ACC112 (cell line): ENCODE measurements around the gene PCBD1.
"Not testable (repeated sequence)": the region's sequence is repeated elsewhere in the genome, so short reads cannot be mapped to it uniquely, and the experiment has no call there.

Experiments used
- H2AFZ ChIP-seq: fragments of 200-600 bp; sonication (generic); one replicate; pipeline ENCODE4 v1.6.0; 2017; ENCODE audit warnings: antibody characterized with exemption, low read length; ENCODE audit not compliant: unreplicated experiment
- H3K27ac ChIP-seq: fragments of 200-600 bp; sonication (generic); 2 replicates; pipeline ENCODE4 v1.5.1; 2014; ENCODE audit warnings: low read depth, mild to moderate bottlenecking, antibody characterized with exemption, low read length, moderate library complexity
- H3K27me3 ChIP-seq: fragments of 200-600 bp; sonication (generic); 2 replicates; pipeline ENCODE4 v1.6.1; 2014; ENCODE audit warnings: mild to moderate bottlenecking, antibody characterized with exemption, low read length, moderate library complexity, mixed read lengths; ENCODE audit not compliant: insufficient read depth
- H3K36me3 ChIP-seq: fragments of 200-600 bp; sonication (generic); 2 replicates; pipeline ENCODE4 v1.6.1; 2016; ENCODE audit warnings: mild to moderate bottlenecking, antibody characterized with exemption, low read length, moderate library complexity, mixed read lengths; ENCODE audit not compliant: insufficient read depth
- H3K4me1 ChIP-seq: fragments of 200-600 bp; sonication (generic); one replicate; pipeline ENCODE4 v1.6.1; 2016; ENCODE audit warnings: low read length, mixed read lengths; ENCODE audit not compliant: insufficient read depth, unreplicated experiment, control insufficient read depth
- H3K4me3 ChIP-seq: fragments of 200-600 bp; sonication (generic); 2 replicates; pipeline ENCODE4 v1.5.1; 2014; ENCODE audit warnings: mild to moderate bottlenecking, low read depth, low read length
- H3K79me2 ChIP-seq: fragments of 200-600 bp; sonication (generic); one replicate; pipeline ENCODE4 v1.6.0; 2016; ENCODE audit warnings: low read length; ENCODE audit not compliant: control insufficient read depth, unreplicated experiment, insufficient read depth

PCBD1 gene

DNA sequence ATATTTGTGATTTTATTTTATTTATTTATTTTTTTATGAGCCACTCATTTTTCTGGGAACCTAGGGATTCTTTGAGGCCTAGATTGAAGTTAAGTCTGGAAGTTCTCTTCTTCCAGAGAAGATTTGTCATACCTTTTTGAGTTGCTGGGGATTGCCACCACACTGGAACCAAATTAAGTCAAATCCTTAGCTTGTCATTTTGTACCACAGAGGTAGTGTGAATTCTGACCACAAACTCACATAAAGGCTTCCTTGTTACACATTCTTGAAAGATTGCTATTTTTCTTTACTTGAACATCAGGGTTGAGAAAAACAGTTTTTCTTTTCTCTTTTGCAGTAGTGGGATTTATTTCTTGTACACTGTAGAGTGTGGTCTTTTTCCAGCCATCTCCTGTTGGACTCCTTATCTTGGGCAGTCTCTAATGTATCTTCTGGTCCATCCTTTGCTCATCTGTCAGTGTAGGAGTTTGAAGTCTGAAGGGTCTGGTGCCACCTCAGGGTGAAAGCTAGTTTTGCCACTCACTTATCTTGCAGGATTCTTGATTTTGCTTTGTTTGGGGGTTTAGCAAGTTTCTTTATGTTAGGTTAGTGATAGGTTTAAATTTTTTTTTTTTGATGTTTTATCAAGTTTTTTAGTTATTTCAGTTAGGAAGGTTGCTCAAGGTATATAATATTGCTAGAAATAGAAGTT, 24.8 kb downstream of the PCBD1 start:
- no peak overlapping the region for H2AFZ ChIP-seq
- H3K27me3 ChIP-seq = no peaks in the 10 kb centered on the region
- no peaks in the 10 kb centered on the region for H3K79me2 ChIP-seq
- H3K36me3 ChIP-seq = no peaks in the 10 kb centered on the region; the same call in 1 of the 2 replicates
- H3K4me1 ChIP-seq = no peaks in the 10 kb centered on the region
- H3K27ac ChIP-seq = no peak overlapping the region
- no peak overlapping the region for H3K4me3 ChIP-seq

DNA sequence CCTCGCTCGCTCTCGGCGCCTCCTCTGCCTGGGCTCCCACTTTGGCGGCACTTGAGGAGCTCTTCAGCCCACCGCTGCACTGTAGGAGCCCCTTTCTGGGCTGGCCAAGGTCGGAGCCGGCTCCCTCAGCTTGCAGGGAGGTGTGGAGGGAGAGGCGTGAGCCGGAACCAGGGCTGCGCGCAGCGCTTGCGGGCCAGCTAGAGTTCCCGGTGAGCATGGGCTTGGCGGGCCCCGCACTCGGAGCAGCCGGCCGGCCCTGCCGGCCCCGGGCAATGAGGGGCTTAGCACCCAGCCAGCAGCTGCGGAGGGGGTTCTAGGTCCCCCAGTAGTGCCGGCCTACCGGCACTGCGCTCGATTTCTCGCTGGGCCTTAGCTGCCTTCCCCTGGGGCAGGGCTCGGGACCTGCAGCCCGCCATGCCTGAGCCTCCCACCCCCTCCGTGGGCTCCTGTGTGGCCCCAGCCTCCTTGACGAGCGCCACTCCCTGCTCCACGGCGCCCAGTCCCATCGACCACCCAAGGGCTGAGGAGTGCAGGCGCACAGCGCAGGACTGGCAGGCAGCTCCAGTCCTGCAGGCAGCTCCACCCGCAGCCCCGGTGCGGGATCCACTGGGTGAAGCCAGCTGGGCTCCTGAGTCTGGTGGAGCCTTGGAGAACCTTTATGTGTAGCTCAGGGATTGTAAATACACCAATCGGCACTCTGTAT, 26.7 kb downstream of the PCBD1 start:
- H3K36me3 ChIP-seq, H3K4me1 ChIP-seq, H2AFZ ChIP-seq: not testable (repeated sequence)

DNA sequence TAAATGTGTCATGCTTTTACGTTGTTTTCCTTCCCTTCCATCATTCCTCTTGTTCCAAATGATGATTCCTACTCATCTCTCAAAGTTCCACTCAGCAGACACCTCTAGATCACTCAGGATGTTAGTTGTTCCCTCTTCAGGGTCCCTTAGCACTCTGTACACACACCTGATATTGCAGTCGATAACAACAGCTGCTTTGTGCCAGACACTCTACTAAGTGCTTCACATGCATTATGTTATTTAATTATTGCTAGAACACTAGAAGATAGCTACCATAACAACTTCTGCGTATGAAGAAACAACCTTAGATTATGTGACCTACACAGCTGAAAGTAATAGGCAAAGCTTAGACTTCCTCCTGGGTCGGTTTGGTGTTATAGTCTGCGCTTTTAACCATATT, 29.6 kb downstream of the PCBD1 start:
- H3K27me3 ChIP-seq = no peaks in the 10 kb centered on the region
- H3K4me3 ChIP-seq = no peak overlapping the region
- H3K36me3 ChIP-seq = peaks cover 6% of the 10 kb centered on the region; the same call in 1 of the 2 replicates
- no peak overlapping the region for H2AFZ ChIP-seq
- H3K4me1 ChIP-seq = no peaks in the 10 kb centered on the region
- H3K27ac ChIP-seq = no peak overlapping the region
- H3K79me2 ChIP-seq = no peaks in the 10 kb centered on the region

More for the DNA sequence above, 26.7 kb downstream of the PCBD1 start:
- H3K27me3 ChIP-seq, H3K79me2 ChIP-seq, H3K27ac ChIP-seq, H3K4me3 ChIP-seq: not testable (repeated sequence)

DNA sequence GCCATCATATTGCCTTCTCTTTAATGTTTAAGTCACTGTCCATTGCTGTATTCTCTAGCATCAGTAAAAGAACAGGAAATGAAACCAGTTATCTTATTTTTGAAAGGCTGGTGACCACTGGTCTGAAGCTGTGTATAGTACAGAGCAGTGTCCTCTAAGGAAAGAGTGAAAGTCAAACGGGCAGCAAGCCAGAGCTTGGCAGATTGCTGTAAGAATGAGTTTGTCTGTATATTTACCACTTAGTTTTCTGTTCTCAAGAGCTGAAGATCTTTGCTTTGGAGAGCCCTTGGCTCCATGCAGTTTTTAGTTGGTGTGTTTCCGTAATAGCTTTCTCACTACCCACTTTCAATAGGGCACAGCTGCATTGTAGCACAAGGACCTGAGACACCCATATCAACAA, 31.9 kb downstream of the PCBD1 start:
- peaks cover 6% of the 10 kb centered on the region; the same call in 1 of the 2 replicates for H3K36me3 ChIP-seq
- H3K27me3 ChIP-seq = no peaks in the 10 kb centered on the region
- H3K79me2 ChIP-seq = no peaks in the 10 kb centered on the region
- H3K4me1 ChIP-seq = no peaks in the 10 kb centered on the region
- H3K4me3 ChIP-seq = no peak overlapping the region
- no peak overlapping the region for H2AFZ ChIP-seq
- H3K27ac ChIP-seq = no peak overlapping the region

DNA sequence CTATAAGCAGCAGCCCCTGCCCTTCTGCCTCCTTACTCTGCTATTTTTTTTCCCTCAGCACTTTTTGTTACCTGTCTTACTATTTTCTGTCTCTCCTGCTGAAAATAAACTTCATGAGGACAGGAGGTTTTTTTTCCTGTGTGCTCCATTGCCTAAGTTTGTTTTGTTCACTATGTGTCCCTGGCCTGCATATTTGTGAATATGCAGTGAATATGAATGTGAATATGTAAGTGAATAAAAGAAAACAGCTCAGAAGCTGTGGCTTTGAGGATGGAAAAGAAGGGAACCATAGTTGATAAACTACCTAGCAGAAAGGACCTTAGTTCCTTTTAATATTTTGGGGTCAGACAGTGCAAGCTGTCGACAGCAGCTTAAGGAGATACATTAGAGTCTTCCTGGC, 34.9 kb downstream of the PCBD1 start:
- Histone ChIP-seq H3K27me3 (no peaks in the 10 kb centered on the region), H3K4me3 (no peak overlapping the region), H3K36me3 (0 out of 2 replicates have a peak, but pooled peaks cover 6% of the 10 kb centered on the region), H3K79me2 (no peaks in the 10 kb centered on the region), H3K4me1 (peaks cover 13% of the 10 kb centered on the region), H3K27ac (no peak overlapping the region), H2AFZ (no peak overlapping the region)

DNA sequence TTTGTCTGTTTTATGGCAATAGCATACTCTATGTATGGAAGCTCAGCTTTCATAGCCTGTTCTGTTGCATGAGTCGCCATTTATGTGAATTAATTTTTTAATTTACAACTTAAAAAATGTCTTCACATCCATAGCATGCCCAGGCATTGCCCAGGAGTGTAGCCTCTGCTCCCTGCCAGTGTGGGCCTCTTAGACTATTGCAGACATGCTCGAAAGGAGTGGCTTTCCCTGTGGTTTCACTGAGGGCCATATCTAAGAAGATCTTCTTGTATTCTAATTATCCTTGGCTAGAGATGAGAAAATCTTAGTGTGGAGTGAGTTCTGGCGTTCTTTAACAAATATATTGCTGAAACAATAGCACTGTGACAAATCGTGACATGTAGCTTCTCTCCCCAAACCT, 35.3 kb downstream of the PCBD1 start:
- Histone ChIP-seq H3K4me3 (no peak overlapping the region), H2AFZ (no peak overlapping the region), H3K4me1 (peaks cover 13% of the 10 kb centered on the region), H3K27me3 (no peaks in the 10 kb centered on the region), H3K27ac (no peak overlapping the region), H3K79me2 (no peaks in the 10 kb centered on the region), H3K36me3 (0 out of 2 replicates have a peak, but pooled peaks cover 6% of the 10 kb centered on the region)

DNA sequence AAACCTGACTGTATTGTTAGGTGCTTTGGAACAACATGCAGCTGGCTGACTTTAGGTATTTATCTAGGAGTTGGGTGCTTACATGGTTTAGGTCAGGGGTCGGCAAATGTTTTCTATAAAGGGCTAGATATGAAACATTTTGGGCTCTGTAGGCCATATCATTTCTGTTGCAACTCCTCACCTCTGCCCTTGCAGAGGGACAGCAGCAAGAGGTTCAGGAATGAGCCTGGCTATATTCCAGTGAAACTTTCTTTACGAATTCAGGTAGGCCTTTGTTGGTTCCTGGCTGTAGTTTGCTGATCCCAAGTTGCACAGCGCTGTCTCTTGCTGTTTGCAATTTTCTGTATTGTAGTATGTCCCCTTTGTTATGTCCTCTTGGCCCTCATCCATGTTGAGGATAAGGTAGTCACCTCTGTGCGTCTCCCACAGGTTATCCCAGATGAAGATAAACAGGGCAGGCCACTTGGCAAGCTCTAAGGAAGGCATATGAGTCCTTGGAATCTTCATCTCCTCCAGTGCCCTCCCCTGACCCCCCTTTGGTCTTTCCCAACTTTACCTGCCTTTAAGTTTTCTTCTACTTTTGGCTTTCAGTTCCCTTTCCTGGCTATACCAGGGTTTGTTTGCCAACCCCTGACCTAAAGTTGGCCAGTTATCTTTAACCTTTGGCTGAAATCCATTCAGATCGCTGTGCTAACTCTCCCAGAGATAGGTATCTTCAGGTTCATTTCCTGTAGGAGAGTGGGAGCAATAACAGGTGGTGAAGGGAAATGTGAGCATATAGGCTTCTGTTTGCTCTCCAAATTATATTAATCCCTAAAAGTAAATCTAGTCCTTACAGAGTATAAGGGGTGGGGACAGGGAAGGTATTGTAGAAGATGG, 36.5 kb downstream of the PCBD1 start:
- Histone ChIP-seq H3K4me1 (peaks cover 13% of the 10 kb centered on the region), H3K27me3 (no peaks in the 10 kb centered on the region), H3K4me3 (no peak overlapping the region), H3K27ac (no peak overlapping the region), H3K36me3 (0 out of 2 replicates have a peak, but pooled peaks cover 6% of the 10 kb centered on the region), H3K79me2 (no peaks in the 10 kb centered on the region), H2AFZ (no peak overlapping the region)

DNA sequence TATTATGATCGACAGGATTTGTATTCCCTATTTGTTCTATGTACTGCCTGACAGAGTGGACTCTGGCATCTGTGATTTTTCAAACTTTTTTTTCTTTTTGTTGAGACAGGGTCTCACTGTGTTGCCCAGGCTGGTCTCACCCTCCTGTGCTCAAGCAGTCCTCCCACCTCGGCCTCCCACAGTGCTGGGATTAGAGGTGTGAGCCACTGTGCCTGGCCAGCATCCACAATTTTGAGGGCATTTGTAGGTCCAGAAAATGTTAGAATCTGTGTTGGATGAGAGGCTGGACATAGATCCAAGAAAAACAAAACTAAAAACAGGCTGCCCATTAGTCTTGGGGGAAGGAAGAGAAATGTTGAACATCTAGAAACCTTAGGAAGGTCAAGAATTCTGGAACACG, 38.3 kb downstream of the PCBD1 start:
- Histone ChIP-seq H3K79me2 (no peaks in the 10 kb centered on the region), H3K4me1 (peaks cover 17% of the 10 kb centered on the region), H3K36me3 (no peaks in the 10 kb centered on the region), H3K27me3 (no peaks in the 10 kb centered on the region), H3K27ac (no peak overlapping the region), H2AFZ (no peak overlapping the region), H3K4me3 (no peak overlapping the region)

DNA sequence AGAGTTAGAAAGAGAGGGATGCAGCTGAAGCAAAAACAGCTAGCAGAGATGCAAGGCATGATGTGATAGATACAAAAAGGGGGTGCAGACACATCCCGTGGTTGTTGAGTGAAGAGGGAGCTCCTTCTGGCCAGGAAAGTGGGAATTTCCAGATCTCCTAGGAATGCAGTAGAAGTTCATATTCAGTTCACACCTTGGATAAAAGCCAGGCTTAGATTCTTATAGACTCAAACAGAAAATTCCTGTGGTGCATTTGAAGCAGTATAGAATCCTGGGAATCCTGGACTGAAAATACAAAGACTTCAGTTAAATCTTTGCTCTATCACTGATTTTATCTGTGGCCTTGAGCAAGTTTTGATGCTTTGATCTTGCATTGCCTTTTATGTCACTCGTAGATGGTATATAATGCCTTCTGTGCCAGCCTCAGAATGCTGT, 38.8 kb downstream of the PCBD1 start:
- Histone ChIP-seq H3K27ac (no peak overlapping the region), H3K27me3 (no peaks in the 10 kb centered on the region), H3K4me1 (peaks cover 19% of the 10 kb centered on the region), H2AFZ (no peak overlapping the region), H3K36me3 (no peaks in the 10 kb centered on the region), H3K4me3 (no peak overlapping the region), H3K79me2 (no peaks in the 10 kb centered on the region)

DNA sequence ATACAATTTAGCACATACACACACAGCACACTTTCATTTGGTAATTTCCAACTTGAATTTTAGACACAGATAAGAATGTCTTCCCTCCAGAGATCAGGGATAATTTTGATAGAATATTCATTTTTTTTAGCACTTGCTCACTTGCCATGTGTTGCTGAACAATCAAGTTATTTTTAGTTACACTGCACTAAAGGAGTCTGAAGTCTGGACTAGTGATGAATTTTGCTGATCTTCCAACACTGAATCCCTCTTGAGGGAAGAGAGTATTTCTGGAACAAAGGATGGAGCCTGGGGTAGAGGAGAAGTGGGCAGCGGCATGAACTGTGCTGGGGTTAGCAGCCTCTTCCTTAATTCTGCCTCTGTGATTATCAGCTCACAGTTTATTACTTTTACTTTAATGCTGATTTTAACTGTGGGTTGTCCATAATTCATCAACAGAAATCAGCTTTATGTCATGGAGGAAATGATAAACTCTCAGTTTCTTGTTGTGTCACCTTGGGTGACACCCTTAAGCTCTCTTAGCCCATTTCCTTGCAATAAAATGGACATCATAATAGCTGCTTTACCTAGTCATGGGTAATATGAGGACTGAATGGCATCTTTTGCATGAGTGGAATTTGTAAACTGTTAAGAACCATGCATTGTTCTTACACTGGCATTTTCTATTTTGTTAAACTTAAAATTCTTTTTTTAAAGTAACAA, 40.6 kb downstream of the PCBD1 start:
- no peaks in the 10 kb centered on the region for H3K36me3 ChIP-seq
- peaks cover 19% of the 10 kb centered on the region for H3K4me1 ChIP-seq
- peaks cover 3% of the 10 kb centered on the region for H3K79me2 ChIP-seq
- H3K27me3 ChIP-seq = no peaks in the 10 kb centered on the region
- no peak overlapping the region for H2AFZ ChIP-seq
- H3K27ac ChIP-seq = no peak overlapping the region
- H3K4me3 ChIP-seq = no peak overlapping the region
